NCI-H1417 (cell line): ENCODE results near the gene RALA.
A peak's percentile ranks its signal among the peaks of the same experiment; 100 is the strongest.
"Not testable (repeated sequence)": the region's sequence is repeated elsewhere in the genome, so short reads cannot be mapped to it uniquely, and the experiment has no call there.

Experiments
- DNase-seq, 3 experiments: peaks; one replicate each; lab custom pipeline; 2025; lab: John Stamatoyannopoulos, UW

RALA gene

DNA sequence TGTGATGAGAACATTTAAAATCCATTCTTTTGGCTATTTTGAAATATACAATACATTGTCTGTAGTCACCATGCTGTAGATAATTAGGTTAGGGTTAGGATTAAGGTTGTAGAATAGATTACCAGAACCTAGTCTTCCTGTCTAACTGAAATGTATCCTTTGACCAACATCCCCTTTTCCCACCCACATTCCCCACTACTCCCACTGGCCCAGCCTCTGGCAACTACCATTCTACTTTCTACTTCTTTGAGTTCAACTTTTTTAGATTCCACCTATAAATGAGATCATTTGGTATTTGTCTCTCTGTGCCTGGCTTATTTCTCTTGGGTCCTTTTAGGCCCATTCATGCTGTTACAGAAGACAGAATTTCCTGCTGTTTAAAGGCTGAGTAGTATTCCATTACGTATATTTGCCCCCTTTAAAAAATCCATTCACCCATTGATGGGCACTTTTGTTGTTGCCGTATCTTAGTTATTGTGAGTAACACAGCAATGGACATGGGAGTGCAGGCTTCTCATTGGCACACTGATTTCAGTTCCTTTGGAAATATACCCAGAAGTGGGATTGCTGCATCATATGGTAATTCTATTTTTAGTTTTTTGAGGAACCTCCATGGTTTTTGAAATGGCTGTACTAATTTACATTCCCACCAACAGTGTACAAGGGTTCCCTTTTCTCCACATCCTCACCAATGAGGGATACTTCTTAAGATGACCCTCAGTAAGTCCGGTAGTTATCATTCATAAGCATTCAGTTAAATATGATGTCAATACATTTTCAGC is 104.0 kb downstream of the RALA start:
- DNase-seq: no peak

DNA sequence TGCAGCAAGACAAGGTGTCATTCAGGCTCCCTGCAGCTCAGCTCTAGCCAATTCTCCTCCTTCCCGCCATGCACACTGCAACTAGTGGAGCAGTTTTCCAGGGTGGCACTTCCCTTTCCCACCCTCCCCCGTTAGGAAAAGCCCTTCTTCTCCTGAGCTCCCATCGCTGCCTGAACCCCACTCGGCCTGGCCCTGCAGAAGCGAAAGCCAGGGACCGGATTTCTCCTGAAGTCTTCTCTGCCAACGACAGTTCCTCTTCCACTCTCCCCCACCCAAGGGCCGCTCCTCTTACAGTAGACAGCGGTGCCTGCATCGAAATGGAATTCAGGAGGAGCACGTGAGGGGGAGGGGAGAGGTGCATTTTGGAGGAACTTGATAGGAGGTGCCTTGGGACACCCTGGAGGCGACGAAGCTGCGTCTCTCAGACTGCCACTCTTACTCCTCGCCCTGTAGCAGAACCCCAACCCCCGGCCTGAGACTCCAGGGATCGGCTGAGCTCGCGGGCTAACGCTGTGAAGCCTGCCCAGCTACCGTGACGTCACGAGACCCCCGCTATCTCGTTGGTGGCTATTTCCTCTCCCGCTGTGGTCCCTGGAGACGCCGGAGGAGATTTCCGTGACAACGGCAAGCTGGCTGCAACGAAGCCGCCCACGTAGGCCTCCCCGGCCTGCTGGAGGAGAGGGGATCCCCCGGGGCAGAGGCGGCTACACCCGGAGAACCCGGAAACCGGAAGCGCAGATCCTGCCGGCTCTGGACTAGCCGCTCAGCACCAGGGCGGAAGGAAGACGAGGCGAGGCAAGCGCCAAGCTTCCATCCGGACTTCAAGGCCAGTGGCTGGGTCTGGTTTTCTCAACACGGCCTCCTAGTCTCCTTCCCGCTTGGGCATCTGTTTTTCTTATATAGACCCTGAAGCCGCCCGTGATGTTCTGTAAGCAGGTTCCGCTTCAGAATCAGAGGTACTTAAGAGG is 109.7 kb downstream of the RALA start:
- peak; percentile 90 to 99 (median 98) for DNase-seq

DNA sequence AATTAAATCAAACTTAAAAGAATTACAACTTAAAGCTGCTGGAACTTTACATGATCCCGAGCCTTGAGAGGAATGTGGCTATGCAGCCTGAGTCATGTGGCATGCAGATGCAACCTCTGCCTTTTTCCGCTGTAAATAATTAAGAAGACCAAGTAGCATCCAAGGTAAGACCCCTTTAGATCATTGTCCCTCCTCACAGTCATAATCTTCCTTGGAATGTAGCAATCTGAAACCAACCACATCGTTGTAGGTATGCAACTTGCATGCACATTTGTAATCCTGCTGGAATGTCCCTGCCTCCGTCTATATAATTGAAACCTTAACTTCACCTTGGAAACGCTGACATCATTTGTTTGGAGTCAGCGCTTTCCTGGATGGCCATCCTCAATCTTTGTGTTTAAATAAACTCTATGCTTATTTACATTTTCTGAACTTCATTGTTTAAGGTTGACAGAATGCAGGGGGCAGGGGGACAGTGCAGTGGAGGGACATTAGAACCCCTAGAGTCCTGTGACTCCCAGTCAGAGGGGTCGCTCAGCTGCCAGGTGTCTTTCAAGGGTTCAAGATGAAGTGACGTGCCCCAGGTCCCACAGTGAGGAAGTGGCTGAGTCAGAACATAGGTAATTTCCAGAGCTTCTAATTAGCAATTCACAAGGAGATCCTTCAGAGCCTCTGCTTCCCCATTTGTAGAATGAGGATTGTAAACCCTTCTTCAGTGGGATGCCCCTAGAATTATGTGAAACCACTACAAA is 110.7 kb downstream of the RALA start:
- peak in 2 of 3 experiments; percentile 54 to 78 for DNase-seq

DNA sequence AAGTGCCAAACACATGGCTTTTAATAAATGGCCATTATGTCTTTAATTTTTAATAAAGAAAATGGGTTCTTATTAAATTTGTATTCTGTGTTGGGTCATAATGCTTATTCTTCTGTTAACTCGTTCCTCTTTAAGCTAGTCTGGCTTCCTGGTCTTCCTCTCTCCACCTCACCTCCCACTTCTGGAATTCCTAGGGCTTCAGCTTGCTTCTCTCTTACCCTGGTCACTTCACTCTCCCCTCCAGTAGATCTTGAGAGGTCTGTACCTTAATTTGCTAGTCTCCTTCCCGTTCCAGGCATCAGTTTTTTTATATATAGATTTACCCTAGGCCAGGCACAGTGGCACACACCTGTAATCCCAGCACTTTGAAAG is 111.2 kb downstream of the RALA start:
- DNase-seq: peak in 1 of 3 experiments; percentile 43

DNA sequence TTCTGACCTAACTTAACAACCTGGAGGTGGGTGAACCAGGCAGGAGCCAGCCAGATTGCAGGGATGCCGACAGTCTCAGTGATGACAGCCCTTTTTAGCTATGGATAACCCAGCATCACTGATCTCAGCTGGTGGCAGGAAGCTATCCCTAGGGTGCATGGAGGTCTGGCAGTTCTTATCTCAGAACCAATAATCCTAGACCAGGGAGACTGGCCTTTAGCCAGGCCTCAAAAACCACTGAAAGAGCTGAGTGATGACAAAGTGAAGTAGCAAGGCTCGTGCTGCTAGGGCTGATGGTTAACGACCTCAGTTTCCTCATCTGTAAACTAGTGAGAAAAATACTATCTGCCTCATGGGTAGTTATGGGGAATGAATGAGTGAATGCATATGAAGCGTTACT is 112.5 kb downstream of the RALA start:
- DNase-seq: no peak

DNA sequence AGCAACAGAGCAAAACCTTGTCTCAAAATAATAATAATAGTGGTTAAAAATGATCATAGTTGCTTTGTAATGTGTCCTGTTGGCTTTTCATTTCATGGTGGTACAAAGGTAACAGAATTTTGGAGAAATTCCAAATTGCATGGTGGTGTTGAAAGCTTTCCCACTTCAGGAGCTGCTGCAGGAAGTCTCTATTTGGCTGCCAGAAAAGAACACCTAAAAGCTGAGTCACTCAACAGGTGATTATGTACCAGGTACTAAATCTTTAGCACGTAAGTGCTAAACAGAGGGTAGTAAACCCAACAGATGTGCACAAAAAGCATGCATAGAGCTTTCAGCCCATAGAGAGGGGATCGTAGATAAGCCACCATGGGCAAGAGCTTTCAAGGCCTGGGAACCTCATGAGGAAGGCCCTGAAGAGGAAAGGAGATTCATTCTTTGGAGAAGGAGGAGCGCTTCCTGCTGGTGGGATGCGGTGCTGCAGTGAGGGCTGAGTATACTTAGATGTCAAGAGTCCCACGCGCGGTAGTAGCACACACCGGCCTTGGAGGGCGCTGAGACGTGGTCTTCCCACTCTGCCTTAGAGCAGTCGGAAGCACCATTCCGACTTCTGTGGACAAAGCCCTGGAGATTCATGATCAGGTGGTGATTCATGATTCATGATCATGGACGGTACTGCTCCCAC is 118.7 kb downstream of the RALA start:
- peak in 1 of 3 experiments; percentile 9 for DNase-seq

DNA sequence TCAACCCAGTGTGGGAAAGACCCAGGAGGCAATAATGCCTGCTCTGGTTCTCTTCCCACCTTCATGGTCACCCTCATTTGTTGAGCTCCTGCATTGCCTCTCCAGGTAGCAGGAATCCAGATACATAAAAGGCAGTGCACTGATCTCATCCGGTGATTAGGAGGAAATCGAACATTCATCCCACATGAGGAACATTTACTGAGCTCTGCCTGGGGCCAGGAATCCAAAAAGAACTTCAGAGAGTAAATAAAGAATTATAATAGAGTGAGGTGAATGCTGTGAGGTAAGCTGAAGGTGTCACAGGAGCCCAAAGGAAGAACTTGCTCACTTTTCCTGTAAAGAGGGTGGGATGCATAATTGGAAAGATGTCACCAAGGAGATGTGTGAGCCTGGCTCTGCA is 121.2 kb downstream of the RALA start:
- DNase-seq: no peak

DNA sequence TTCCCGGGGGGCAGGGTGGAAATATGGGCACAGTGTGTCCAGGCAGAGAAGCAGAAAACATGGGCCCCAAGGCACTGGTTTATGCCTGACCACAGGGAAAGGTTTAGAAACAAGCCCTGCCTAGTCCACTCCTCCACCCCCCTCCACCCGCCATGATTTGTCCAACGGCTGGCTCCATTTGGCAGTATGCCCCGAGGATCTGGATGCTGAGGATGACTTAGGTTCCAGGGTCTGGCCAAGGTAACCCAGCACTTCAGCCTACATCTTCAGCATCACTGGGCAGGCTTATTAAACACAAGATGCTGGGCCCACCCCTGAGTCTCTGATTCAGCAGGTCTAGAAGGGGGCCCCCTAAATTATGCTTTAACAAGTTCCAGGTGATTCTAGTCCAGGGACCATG is 121.9 kb downstream of the RALA start:
- peak in 1 of 3 experiments; percentile 11 for DNase-seq

DNA sequence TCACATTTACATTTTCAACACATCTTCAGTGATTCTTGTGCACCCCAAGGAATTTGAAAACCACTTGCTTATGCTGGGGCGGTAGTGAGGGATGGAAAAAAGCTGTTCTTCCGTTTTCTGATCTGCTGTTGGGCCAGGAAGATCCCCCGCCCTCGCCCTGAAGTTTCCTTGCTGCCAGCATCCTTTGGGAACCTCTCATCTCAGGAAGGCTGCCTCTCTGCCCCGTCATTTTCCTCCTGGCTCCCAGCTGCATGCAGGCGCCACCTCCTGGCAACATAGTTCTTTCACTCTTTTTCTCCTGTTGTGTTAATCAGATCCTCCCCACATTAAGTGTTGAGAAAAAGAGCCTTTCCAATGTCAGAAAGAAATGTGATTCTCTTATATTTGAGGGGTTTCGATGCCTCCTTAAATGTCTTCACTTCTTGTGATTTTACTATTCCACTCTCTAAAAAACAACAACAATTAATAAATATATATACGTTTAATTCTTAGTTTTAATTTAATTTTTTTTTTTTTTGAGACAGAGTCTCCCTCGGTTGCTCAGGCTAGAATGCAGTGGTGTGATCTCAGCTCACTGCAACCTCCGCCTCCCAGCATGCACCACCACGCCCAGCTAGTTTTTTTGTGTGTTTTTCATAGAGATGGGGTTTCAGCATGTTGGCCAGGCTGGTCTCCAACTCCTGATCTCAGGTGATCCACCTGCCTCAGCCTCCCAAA is 122.9 kb downstream of the RALA start:
- peak; percentile 62 to 88 (median 67) for DNase-seq

DNA sequence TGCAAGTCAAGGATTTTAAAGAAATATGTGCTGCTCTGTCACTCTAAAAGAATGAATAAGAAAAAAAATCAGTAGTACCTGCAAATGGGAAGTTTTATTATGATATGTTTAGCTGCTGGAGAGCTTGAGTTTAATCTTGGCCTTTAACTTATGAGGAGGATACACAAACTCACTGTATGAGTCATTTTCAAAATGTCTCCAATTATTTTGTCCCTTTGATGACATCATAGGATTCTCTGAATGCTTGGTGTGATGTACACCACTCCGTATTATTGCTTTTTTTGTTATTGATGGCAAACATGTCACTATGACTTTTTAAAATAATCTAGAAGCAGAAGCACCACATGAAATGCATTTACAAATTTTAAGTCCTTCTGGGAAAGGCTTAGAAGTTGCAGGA is 125.8 kb downstream of the RALA start:
- no peak for DNase-seq

DNA sequence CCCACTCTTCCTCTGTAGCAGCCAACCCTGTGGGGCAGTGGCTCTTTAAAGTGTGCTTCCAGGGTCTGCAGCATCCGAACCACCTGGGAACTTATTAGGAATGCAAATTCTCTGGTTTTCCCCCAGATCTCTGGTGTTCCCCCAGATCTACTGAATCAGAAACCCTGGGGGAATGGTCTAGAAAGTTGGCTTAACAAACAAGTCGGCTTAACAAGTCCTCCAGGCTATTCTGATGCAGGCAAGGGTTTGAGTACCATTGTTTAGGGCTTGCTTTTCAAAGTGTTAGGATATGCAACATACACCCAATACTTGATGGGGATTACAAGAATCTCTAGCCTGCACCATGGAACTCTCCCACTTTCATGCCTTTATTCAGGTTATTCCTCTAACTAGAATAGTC is 126.3 kb downstream of the RALA start:
- DNase-seq: no peak

DNA sequence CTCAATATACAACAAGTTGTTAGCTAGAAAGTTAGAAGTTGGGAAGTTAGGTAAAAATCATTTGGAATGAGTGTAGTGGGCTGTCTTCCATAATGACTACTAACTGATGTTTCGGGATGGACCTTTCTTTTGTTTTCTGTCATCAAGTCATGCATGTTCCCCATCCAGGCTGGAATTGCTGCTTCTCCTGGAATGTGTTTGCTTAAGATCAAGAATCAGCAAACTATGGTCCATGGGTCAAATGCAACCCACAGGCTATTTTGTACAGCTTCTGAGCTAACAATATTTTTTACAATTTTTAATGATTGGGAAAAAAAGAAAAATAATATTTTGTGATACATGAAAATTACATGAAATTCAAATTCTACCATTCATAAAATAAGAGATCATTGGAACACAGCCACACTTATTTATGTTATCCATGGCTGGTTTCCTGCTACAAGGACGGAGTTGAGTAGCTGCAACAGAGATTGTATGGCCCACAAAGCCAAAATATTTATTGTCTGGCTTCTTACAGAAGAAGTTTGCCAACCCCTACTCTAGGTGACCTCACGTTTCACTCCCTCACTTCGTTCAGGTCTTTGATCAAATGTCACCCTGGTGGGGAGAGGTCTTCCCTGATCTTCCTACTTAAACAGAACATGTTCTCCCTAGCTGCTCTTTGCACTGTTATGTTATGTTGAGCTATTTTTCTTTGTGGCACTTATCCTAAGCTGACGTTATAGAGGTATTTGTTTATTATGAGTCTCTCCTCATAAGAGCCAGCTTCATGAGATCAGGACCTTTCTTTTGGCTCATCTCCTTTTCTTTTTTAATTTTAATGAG is 127.1 kb downstream of the RALA start:
- no peak for DNase-seq

DNA sequence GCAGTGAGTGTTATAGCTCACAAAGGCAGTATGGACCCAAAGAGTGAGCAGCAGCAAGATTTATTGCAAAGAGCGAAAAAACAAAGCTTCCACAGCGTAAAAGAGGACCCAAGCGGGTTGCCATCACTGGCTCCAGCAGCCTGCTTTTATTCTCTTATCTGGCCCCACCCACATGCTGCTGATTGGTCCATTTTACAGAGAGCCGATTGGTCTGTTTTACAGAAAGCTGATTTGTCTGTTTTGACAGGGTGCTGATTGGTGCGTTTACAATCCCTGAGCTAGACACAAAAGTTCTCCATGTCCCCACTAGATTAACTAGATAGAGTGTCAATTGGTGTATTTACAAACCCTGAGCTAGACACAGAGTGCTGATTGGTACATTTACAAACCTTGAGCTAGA is 129.9 kb downstream of the RALA start:
- DNase-seq: not testable (repeated sequence)

DNA sequence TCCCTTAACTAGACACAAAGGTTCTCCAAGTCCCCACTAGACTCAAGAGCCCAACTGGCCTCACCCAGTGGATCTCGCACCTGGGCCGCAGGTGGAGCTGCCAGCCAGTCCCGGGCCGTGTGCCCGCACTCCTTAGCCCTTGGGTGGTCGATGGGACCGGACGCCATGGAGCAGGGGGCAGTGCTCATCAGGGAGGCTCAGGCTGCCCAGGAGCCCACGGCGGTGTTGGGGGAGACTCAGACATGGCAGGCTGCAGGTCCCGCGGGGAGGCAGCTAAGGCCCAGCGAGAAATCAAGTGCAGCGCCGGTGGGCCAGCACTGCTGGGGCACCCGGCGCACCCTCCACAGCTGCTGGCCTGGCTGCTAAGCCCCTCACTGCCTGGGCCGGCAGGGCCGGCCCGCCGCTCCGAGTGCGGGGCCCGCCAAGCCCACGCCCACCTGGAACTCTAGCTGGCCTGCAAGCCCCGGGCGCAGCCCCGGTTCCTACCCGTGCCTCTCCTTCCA is 130.5 kb downstream of the RALA start:
- DNase-seq: no peak

DNA sequence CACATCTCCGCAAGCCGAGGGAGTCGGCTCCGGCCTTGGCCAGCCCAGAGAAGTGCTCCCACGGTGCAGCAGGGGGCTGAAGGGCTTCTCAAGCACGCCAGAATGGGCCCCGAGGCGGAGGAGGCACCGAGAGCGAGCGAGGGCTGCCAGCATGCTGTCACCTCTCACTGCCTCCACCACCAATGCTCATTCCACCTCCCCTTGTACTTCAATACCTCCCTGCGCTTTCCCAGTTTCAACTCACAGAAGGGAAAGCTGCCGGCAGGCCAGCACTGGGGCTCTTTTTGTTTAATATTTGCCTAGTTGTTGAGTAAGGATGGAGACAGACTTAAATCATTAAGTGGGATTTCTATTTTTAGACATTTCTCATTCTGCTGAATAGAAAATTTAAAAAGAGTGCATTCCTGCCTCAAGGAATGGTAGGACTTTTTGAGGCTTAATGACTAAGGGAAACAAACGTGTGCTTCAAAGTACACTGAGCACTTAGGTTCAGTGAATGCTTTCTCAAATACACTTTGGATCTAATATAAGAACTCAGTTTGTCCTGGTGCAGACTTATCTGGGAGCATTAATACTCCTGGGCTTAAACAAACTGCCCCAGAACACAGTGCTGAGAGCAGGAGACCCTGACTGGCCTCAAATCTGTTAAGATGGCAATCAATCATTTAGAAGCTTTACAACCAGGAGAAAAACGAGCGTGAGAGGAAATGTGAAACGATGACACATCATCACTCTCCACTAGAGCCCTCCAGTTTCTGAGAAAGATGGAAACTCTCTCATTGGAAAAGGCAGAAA is 131.2 kb downstream of the RALA start:
- DNase-seq: peak in 1 of 3 experiments; percentile 7

DNA sequence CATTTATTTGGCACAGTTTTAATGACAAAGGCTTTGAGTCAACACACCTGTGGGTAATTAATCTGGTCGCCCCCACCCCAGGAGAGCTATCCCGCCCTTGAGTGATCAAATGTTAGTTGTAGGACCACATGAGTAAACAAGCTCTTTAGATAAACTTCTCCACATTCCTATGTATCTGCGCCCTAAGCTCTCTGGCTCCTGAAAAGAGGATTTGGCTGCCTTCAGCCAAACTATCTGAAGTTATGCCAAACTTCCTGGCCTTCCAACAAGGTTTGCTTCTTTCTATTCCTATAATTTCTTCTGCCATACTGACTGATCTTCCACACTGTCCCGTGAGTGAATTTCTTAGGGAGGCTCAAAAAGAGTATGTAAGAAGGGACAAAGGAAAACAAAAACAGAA is 134.2 kb downstream of the RALA start:
- DNase-seq: no peak
